ENCODE data around the gene MYO3B. TPM values are rescaled to one million over a fixed set of nuclear protein-coding genes. Genes with fewer than 3 reads are reported as not detected.

Gene MYO3B
- total RNA-seq, 1 donor from 2014 or later: 0.24 TPM

- ATAC-seq: no peak
These were observed 129.8 kb downstream of the MYO3B start for GRCh38 chr2:170307555-170308351.

GRCh38 chr2:170310876-170311502 is 133.0 kb downstream of the MYO3B start:
- no peak for ATAC-seq

GRCh38 chr2:170313347-170313991 is 135.5 kb downstream of the MYO3B start:
- no peak for ATAC-seq

GRCh38 chr2:170313992-170314348 is 136.0 kb downstream of the MYO3B start:
- no peak for ATAC-seq

GRCh38 chr2:170314744-170315447 is 136.9 kb downstream of the MYO3B start:
- ATAC-seq: no peak

- ATAC-seq: no peak
These were observed 143.0 kb downstream of the MYO3B start for GRCh38 chr2:170320948-170321347.

- peak; percentile 60 for ATAC-seq
These were observed 143.6 kb downstream of the MYO3B start for GRCh38 chr2:170321526-170321925.

- no peak for ATAC-seq
These were observed 144.3 kb downstream of the MYO3B start for GRCh38 chr2:170322140-170322766.

GRCh38 chr2:170323743-170324142 is 145.8 kb downstream of the MYO3B start:
- no peak for ATAC-seq

GRCh38 chr2:170324640-170325046 is 146.7 kb downstream of the MYO3B start:
- ATAC-seq: peak; percentile 52

- no peak for ATAC-seq
These were observed 152.9 kb downstream of the MYO3B start for GRCh38 chr2:170330881-170331280.

- ATAC-seq: no peak
These were observed 154.9 kb downstream of the MYO3B start for GRCh38 chr2:170332676-170333402.

- ATAC-seq: no peak
These were observed 157.4 kb downstream of the MYO3B start for GRCh38 chr2:170335351-170335750.

GRCh38 chr2:170336408-170336807 is 158.5 kb downstream of the MYO3B start:
- no peak for ATAC-seq

- no peak for ATAC-seq
These were observed 159.0 kb downstream of the MYO3B start for GRCh38 chr2:170336916-170337315.

GRCh38 chr2:170339322-170339721 is 161.4 kb downstream of the MYO3B start:
- ATAC-seq: no peak

GRCh38 chr2:170339750-170340692 is 162.1 kb downstream of the MYO3B start:
- no peak for ATAC-seq

- ATAC-seq: no peak
These were observed 162.7 kb downstream of the MYO3B start for GRCh38 chr2:170340693-170341068.

GRCh38 chr2:170341684-170342623 is 164.0 kb downstream of the MYO3B start:
- ATAC-seq: no peak

Measured in esophagus mucosa (tissue), 1 donor.